Stimulated activated CD8-positive, alpha-beta memory T cell treated with anti-CD3 and anti-CD28 coated beads, Interleukin-7, amount 100 ng/mL, for 48 hours (primary cell): Measurements from ENCODE around the gene TRAPPC3L.

ENCODE experiments used
- DNase-seq, 2 donors: peaks; one replicate each; pipeline ENCODE4 v3.0.0-alpha.2; 2020; ENCODE audit warnings: low read depth in 1 of 2; ENCODE audit errors: extremely low read depth in 1 of 2

TRAPPC3L gene

GRCh38 chr6:116560130-116560529, 14.6 kb upstream of the TRAPPC3L start:
- DNase-seq = no peak

GRCh38 chr6:116557893-116558292, 12.4 kb upstream of the TRAPPC3L start:
- no peak for DNase-seq

- DNase-seq = no peak
Observed at GRCh38 chr6:116556814-116557415, 11.4 kb upstream of the TRAPPC3L start.

DNA sequence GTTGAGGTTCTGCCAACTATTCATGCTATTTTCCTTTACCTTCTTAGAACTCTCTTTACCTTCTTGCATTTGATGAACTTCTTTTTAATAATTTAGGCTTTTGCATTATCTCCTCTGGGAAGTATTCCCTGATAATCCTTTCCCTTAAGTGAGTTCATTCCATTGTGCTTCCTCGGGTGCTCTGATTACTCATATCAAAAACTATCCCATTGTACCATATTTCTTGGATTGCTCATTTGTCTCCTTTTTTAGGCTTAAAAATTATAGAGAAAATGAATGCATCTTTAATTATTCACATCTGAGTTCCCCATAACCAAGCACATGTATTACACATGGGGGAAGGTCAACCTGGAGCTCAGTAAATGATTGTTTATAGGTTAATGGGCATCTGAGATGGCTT, 10.6 kb upstream of the TRAPPC3L start:
- no peak for DNase-seq

DNA sequence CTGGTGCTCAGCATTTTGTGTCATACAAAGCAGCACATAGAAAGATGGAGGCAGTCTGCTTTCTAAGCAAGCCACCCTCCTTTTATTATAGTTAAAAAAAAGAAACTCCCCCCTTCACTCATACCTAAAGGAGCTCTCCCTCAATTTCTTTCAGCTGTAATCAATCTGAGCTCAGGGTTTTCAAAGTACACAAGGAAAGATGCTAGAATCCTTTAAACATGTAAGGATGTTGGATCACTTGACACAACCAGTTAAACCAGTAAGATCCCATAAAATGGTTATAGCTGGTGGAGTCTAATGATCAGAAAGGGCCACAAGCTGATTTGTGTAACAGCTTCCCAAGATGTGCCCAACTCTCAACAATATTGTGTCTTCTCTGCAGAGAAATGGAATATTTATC, 8.0 kb upstream of the TRAPPC3L start, which contains the start of gene CALHM4:
CALHM4 (plus strand) TSS at position 301 of the 400 bp plus-strand sequence; CDS start at position 344, 43 bp downstream.
- no peak for DNase-seq

GRCh38 chr6:116550796-116551195, 5.3 kb upstream of the TRAPPC3L start:
- no peak for DNase-seq

GRCh38 chr6:116547358-116547757, 1.9 kb upstream of the TRAPPC3L start:
- no peak for DNase-seq

DNA sequence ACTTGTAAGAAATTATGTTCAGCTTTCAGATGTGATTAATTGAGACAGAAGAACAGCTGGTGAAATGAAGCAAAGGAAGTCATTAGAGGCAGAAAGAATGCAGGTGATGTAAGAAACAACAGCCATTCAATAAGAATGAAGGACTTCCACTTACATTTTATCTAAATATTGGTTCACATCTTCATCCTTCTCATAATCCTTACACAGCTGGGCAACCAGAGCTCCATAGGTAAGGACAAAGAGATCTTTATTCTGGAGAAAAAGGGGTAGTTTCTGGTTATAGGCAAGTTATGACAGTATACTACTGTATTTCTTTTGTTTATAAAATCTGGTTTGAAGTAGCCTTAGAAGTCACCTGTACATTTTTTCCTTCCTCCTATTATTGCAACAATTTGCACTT, 2.3 kb downstream of the TRAPPC3L start:
- no peak for DNase-seq

- no peak for DNase-seq
Observed at GRCh38 chr6:116542426-116542825, 3.1 kb downstream of the TRAPPC3L start.

DNA sequence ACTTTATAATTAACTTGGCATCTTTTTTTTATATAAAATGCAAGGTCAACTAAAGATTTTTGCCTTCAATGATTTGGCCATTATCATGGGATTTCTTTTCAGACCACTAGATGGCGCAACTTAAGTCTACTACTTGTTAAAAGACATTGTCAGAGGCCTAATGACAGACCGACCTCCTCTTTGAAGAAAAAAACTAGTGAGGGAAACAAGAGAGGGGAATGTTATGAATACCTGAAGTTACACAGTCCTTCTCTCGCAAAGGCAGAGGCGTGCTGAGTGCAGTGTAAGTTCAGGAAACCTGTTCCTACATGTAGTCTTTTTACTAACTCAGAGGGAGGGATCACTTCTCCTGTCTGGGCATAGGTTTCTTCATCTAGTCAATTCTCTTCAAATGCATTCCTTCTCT, 9.3 kb downstream of the TRAPPC3L start:
- no peak for DNase-seq

- no peak for DNase-seq
Observed at GRCh38 chr6:116535109-116535508, 10.4 kb downstream of the TRAPPC3L start.

DNA sequence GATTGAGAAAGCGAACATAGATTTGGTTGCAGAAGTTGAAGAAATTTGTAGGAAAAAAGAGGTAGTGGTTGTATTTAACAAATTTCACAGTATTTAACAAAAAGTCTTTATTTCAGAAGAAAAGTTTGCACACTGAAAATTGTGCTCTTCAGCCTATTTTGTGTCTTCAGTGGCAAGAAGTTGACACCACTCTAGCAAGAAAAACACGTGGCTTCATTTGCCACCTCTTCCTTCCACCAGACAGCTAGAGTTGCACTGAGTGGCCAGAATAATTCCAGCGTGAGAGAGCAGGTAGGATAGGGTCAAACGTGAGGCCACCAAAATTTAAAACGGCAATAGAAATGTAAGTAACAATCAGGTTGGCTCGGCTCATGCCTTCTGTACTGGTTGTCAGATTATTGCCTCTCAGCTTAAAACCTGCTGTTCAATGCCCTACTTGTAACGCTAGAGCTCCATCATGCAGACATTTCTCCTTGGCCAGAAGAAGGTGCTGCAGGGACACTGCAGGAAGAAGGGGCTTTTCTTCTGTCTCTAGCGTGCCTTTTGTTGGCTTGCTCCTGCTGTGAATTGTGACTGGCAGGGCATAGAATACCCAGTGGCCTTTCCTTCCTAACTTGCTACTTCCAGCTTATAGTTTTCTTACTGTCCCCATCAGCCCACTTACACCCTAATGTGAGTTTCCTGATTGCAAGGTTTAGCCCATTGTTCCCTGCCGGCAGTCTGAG, 12.1 kb downstream of the TRAPPC3L start:
- no peak for DNase-seq

DNA sequence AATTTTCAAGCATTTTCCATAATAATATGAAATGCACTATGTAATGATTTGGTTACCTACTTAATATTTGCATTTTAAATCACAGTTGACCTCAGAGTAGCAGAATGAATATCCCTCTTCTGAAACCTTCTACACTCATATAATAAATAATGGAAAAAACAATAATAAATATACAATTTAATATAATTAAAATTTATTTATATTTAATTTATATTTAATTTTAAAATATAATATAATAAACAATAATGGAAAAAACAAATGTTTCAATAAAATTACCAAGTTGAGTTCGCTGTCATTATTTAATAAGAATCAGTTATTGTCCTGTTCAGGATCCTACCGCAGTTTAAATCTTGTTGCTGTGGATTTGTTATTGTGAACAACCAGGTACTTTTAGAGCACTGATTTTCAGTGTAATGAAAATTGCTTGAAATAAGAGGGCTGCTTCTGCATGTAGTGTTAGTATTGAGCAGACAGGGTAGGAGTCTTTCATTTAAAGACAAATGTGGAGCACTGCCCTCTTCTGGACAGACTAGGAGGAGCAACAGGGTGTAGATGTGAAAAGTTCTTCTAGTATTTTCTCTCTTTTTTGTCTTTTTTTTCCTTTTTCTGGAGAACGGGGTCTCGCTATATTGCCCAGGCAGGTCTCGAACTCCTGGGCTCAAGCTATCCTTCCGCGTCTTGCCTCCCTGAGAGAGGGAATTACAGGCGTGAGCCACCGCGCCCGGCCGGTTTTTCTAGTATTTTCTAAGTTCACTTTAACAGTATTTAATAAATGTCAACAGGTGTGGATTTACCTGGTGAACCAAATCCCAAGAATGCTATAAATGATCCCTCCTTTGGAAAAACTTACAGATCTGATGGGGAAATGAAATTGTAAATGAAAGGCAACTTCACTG, 13.6 kb downstream of the TRAPPC3L start:
- peak in 1 of 2 donors; percentile 23 for DNase-seq

- DNase-seq = no peak
Observed at GRCh38 chr6:116530436-116530835, 15.0 kb downstream of the TRAPPC3L start.

DNA sequence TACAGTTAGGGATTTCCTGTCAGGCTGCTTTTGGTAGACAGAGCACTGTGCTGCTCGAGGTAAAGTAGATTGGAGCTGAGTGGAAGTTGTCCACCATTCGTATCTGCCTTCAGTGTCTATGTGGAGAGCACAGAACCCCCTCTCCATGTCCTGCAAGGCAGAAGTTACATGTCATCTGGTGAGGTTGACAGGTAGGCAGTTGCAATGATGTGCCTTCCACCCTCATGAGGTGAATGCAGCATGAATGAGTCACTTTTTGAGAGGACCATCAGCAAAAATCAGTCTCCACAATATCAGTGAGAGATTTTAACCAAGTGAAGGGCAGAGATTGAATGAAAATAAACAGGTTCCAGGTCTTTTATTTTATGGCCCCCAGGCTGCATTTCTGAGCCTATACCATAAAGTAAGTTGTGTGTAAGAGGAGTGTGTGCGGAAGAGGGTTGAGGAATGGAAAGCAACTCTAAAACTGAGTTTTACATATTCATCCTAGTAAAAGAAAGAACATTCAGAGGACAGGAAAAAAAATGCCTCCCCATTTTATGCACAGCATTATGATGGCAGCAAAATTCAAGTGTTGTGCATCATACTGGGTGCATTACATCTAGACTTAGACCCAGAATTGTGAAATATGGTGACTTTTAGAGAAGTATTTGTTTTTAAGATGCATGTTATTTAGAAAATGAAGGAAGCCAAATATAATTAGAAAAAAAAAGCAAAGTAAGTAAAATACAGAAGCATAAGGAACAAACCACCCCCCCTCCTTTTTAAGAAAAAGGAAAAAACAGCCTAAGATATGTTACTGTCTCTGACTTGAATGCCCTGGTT, 15.8 kb downstream of the TRAPPC3L start:
- DNase-seq = no peak

- no peak for DNase-seq
Observed at GRCh38 chr6:116528780-116529179, 16.7 kb downstream of the TRAPPC3L start.

DNA sequence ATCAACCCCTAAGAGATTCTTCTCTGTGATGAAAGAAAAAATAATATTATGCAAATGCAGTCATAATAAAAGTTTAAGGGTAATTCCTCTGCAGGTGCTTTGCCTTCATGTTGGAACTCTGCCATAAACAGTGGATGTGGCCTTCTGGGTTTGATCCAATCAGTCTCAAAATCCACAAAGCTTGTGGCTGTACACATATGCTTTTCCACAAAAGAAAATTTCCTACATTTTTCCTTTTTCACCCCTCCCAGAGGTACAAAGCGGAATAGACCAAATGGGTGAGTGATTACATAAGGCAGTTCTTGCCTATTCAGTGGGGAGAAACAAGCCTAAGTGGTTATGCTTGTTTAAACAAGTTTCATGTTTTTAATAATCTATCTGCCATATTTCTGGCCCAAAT, 17.4 kb downstream of the TRAPPC3L start:
- no peak for DNase-seq

DNA sequence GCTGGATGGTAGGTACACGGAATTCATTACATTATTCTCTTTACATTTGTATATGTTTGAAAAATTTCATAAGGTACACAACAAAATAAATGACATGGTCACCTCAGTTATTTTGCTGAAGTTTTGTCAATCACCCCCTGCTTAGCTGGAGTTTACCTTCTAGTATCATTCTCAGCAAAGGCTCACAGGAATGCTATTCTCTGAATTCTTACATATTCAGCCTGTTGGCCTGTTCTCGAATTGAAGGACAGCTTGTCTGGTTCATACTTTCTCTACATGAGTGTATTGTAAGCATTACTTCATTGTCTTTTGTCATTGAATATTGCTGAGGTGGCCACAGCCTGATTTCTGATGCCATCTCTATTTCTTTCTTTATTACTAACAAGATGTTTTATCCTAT, 21.2 kb downstream of the TRAPPC3L start:
- no peak for DNase-seq

GRCh38 chr6:116522896-116523295, 22.6 kb downstream of the TRAPPC3L start:
- DNase-seq = no peak

- DNase-seq = no peak
Observed at GRCh38 chr6:116518621-116519368, 26.7 kb downstream of the TRAPPC3L start.
